ENCODE results near the gene HES7. TPM values are rescaled to one million over a fixed set of nuclear protein-coding genes. Genes with fewer than 3 reads are reported as not detected.

The HES7 gene
- total and polyA plus RNA-seq, 3 experiments from 2014 or later: 1.6 to 1.8 TPM; not detected in 1

GRCh38 chr17:8151120-8151640 lies 27.3 kb upstream of the HES7 start:
- Mint-ChIP-seq H3K4me3 (peak overlapping the region in 4 of 7 donors; percentile 57 to 98 (median 95)), H3K27me3 (peaks cover 0 to 20% of the 10 kb centered on the region in 2 donors), H3K4me1 (peaks cover 19 to 68% (median 33%) of the 10 kb centered on the region in 3 donors), H3K9me3 (peaks cover 0 to 4% (median 0%) of the 10 kb centered on the region in 5 donors), H3K27ac (peak overlapping the region in 3 of 8 donors; percentile 87 to 99 (median 91)), H3K36me3 (peaks cover 6 to 73% (median 17%) of the 10 kb centered on the region in 3 donors)
- peaks cover 55% of the 10 kb centered on the region for H3K4me1 ChIP-seq (ENCODE audit: insufficient read depth, low read length)
- H3K27ac ChIP-seq (ENCODE audit: low read depth, low read length): peak overlapping the region; percentile 100
- H3K9me3 ChIP-seq (ENCODE audit: low read length): no peaks in the 10 kb centered on the region
- H3K4me3 ChIP-seq (ENCODE audit: low read length): peak overlapping the region; percentile 60
- H3K27me3 ChIP-seq (ENCODE audit: insufficient read depth, low read length, poor library complexity, severe bottlenecking): no peaks in the 10 kb centered on the region
- POLR2A ChIA-PET: interaction anchor here (0.9 to 2.5 kb wide), 12 partner anchors 10 to 97 kb away, joined by 3 to 16 read pairs (median 6); partner anchors contain the start of gene CTC1
- DNase-seq: peak; percentile 87 to 97 (median 95)
- CTCF ChIA-PET: interaction anchor here (0.6 to 11.7 kb wide), 6 partner anchors 10 to 70 kb away, joined by 3 to 108 read pairs (median 5); partner anchors contain the start of gene ALOXE3
- H3K36me3 ChIP-seq (ENCODE audit: insufficient read depth, low read length): peaks cover 45% of the 10 kb centered on the region

- Histone ChIP-seq H3K27me3 (ENCODE audit: insufficient read depth, low read length, poor library complexity, severe bottlenecking) (no peaks in the 10 kb centered on the region), H3K27ac (ENCODE audit: low read depth, low read length) (peak overlapping the region; percentile 100), H3K36me3 (ENCODE audit: insufficient read depth, low read length) (peaks cover 52% of the 10 kb centered on the region), H3K4me3 (ENCODE audit: low read length) (peak overlapping the region; percentile 13), H3K4me1 (ENCODE audit: insufficient read depth, low read length) (peaks cover 49% of the 10 kb centered on the region), H3K9me3 (ENCODE audit: low read length) (no peaks in the 10 kb centered on the region)
- ChIA-PET POLR2A (interaction anchor here (0.6 to 2.5 kb wide), 10 partner anchors 10 to 98 kb away, joined by 3 to 16 read pairs (median 7); partner anchors contain the start of gene CTC1), CTCF (interaction anchor here (0.6 to 11.7 kb wide), 5 partner anchors 11 to 40 kb away, joined by 3 to 108 read pairs (median 6); partner anchors contain the start of gene ALOXE3)
- Mint-ChIP-seq H3K9me3 (peaks cover 0 to 4% (median 0%) of the 10 kb centered on the region in 5 donors), H3K27ac (peak overlapping the region in 3 of 8 donors; percentile 71 to 98 (median 87)), H3K4me1 (peaks cover 19 to 67% (median 33%) of the 10 kb centered on the region in 3 donors), H3K27me3 (peaks cover 0 to 20% of the 10 kb centered on the region in 2 donors), H3K4me3 (peak overlapping the region in 5 of 7 donors; percentile 19 to 98 (median 93)), H3K36me3 (peaks cover 6 to 79% (median 17%) of the 10 kb centered on the region in 3 donors)
- peak in 2 of 5 donors; percentile 4 to 49 for DNase-seq
These were observed 26.6 kb upstream of the HES7 start for GRCh38 chr17:8150194-8151119.

GRCh38 chr17:8149419-8150193 lies 25.7 kb upstream of the HES7 start:
- peak overlapping the region in 4 of 7 donors; percentile 5 to 69 (median 22) for H3K4me3 Mint-ChIP-seq
- Histone ChIP-seq H3K27me3 (ENCODE audit: insufficient read depth, low read length, poor library complexity, severe bottlenecking) (no peaks in the 10 kb centered on the region), H3K27ac (ENCODE audit: low read depth, low read length) (peak overlapping the region; percentile 100), H3K4me1 (ENCODE audit: insufficient read depth, low read length) (peaks cover 41% of the 10 kb centered on the region), H3K9me3 (ENCODE audit: low read length) (no peaks in the 10 kb centered on the region), H3K36me3 (ENCODE audit: insufficient read depth, low read length) (peaks cover 53% of the 10 kb centered on the region), H3K4me3 (ENCODE audit: low read length) (no peak overlapping the region)
- peaks cover 19 to 58% (median 33%) of the 10 kb centered on the region in 3 donors for H3K4me1 Mint-ChIP-seq
- H3K9me3 Mint-ChIP-seq: peaks cover 0 to 4% (median 0%) of the 10 kb centered on the region in 5 donors
- ChIA-PET POLR2A (interaction anchor here (0.6 to 2.5 kb wide), 3 partner anchors 10 to 14 kb away, joined by 3 to 16 read pairs (median 7); no protein-coding TSS in a partner anchor), CTCF (interaction anchor here (2.0 to 11.7 kb wide), 3 partner anchors 12 to 39 kb away, joined by 6 to 108 read pairs (median 23); partner anchors contain the start of gene ALOXE3)
- H3K27me3 Mint-ChIP-seq: peaks cover 0 to 22% of the 10 kb centered on the region in 2 donors
- H3K36me3 Mint-ChIP-seq: peaks cover 6 to 85% (median 17%) of the 10 kb centered on the region in 3 donors
- peak in 1 of 5 donors; percentile 10 for DNase-seq
- peak overlapping the region in 5 of 8 donors; percentile 50 to 99 (median 85) for H3K27ac Mint-ChIP-seq

GRCh38 chr17:8148560-8148959 lies 24.7 kb upstream of the HES7 start:
- H3K9me3 Mint-ChIP-seq: peaks cover 0 to 4% (median 0%) of the 10 kb centered on the region in 5 donors
- H3K4me3 Mint-ChIP-seq: peak overlapping the region in 1 of 7 donors; percentile 48
- peaks cover 0 to 20% of the 10 kb centered on the region in 2 donors for H3K27me3 Mint-ChIP-seq
- Histone ChIP-seq H3K27me3 (ENCODE audit: insufficient read depth, low read length, poor library complexity, severe bottlenecking) (no peaks in the 10 kb centered on the region), H3K4me3 (ENCODE audit: low read length) (no peak overlapping the region), H3K9me3 (ENCODE audit: low read length) (no peaks in the 10 kb centered on the region), H3K4me1 (ENCODE audit: insufficient read depth, low read length) (peaks cover 30% of the 10 kb centered on the region), H3K27ac (ENCODE audit: low read depth, low read length) (no peak overlapping the region), H3K36me3 (ENCODE audit: insufficient read depth, low read length) (peaks cover 61% of the 10 kb centered on the region)
- peaks cover 3 to 90% (median 19%) of the 10 kb centered on the region in 3 donors for H3K36me3 Mint-ChIP-seq
- DNase-seq: no peak
- ChIA-PET CTCF (interaction anchor here (0.9 to 11.7 kb wide), 3 partner anchors 8 to 29 kb away, joined by 5 to 108 read pairs (median 12); no protein-coding TSS in a partner anchor), POLR2A (no interaction called here)
- peaks cover 19 to 48% (median 32%) of the 10 kb centered on the region in 3 donors for H3K4me1 Mint-ChIP-seq
- H3K27ac Mint-ChIP-seq: peak overlapping the region in 2 of 8 donors; percentile 54 to 77

GRCh38 chr17:8147805-8148404 lies 24.0 kb upstream of the HES7 start:
- H3K27me3 Mint-ChIP-seq: peaks cover 0 to 18% of the 10 kb centered on the region in 2 donors
- H3K27me3 ChIP-seq (ENCODE audit: insufficient read depth, low read length, poor library complexity, severe bottlenecking): no peaks in the 10 kb centered on the region
- peaks cover 3 to 90% (median 20%) of the 10 kb centered on the region in 3 donors for H3K36me3 Mint-ChIP-seq
- peaks cover 0 to 4% (median 0%) of the 10 kb centered on the region in 5 donors for H3K9me3 Mint-ChIP-seq
- H3K4me3 ChIP-seq (ENCODE audit: low read length): no peak overlapping the region
- peak overlapping the region in 2 of 7 donors; percentile 28 to 32 for H3K4me3 Mint-ChIP-seq
- H3K4me1 ChIP-seq (ENCODE audit: insufficient read depth, low read length): peaks cover 24% of the 10 kb centered on the region
- peaks cover 19 to 41% (median 25%) of the 10 kb centered on the region in 3 donors for H3K4me1 Mint-ChIP-seq
- no peaks in the 10 kb centered on the region for H3K9me3 ChIP-seq (ENCODE audit: low read length)
- H3K36me3 ChIP-seq (ENCODE audit: insufficient read depth, low read length): peaks cover 61% of the 10 kb centered on the region
- H3K27ac Mint-ChIP-seq: peak overlapping the region in 4 of 8 donors; percentile 3 to 85 (median 66)
- ChIA-PET CTCF (interaction anchor here (0.9 to 11.7 kb wide), 3 partner anchors 9 to 28 kb away, joined by 5 to 108 read pairs (median 12); no protein-coding TSS in a partner anchor), POLR2A (interaction anchor here (0.6 to 1.7 kb wide), 2 partner anchors 9 to 26 kb away, joined by 4 to 7 read pairs; no protein-coding TSS in a partner anchor)
- DNase-seq: peak in 1 of 5 donors; percentile 12
- no peak overlapping the region for H3K27ac ChIP-seq (ENCODE audit: low read depth, low read length)

- ChIA-PET CTCF (interaction anchor here (0.9 to 11.7 kb wide), 4 partner anchors 9 to 53 kb away, joined by 3 to 108 read pairs (median 8); no protein-coding TSS in a partner anchor), POLR2A (interaction anchor here (0.6 to 1.7 kb wide), 2 partner anchors 9 to 25 kb away, joined by 4 to 7 read pairs; no protein-coding TSS in a partner anchor)
- Mint-ChIP-seq H3K9me3 (peaks cover 0 to 4% (median 0%) of the 10 kb centered on the region in 5 donors), H3K4me3 (peak overlapping the region in 4 of 7 donors; percentile 19 to 78 (median 34)), H3K4me1 (peaks cover 19 to 35% (median 19%) of the 10 kb centered on the region in 3 donors), H3K27me3 (peaks cover 0 to 17% of the 10 kb centered on the region in 2 donors), H3K27ac (peak overlapping the region in 4 of 8 donors; percentile 3 to 84 (median 62)), H3K36me3 (peaks cover 3 to 92% (median 20%) of the 10 kb centered on the region in 3 donors)
- no peaks in the 10 kb centered on the region for H3K27me3 ChIP-seq (ENCODE audit: insufficient read depth, low read length, poor library complexity, severe bottlenecking)
- H3K9me3 ChIP-seq (ENCODE audit: low read length): no peaks in the 10 kb centered on the region
- H3K36me3 ChIP-seq (ENCODE audit: insufficient read depth, low read length): peaks cover 66% of the 10 kb centered on the region
- H3K4me3 ChIP-seq (ENCODE audit: low read length): no peak overlapping the region
- H3K4me1 ChIP-seq (ENCODE audit: insufficient read depth, low read length): peaks cover 17% of the 10 kb centered on the region
- peak in 1 of 5 donors; percentile 7 for DNase-seq
- no peak overlapping the region for H3K27ac ChIP-seq (ENCODE audit: low read depth, low read length)
These were observed 23.4 kb upstream of the HES7 start for GRCh38 chr17:8147141-8147804.
